SK-N-SH (cell line): ENCODE data around the gene PRRC2B. TPM values are rescaled to one million over a fixed set of nuclear protein-coding genes. Genes with fewer than 3 reads are reported as not detected.

Experiments used
- CTCF ChIA-PET: fragments of 300-600, 350-600 bp; formaldehyde crosslinking; extraction: SDS; loops from one replicate; lab custom pipeline; 2021; lab: Yijun Ruan, JAX
- POLR2A ChIA-PET: fragments of 350-600 bp; sonication (Branson Sonifier 250); formaldehyde crosslinking; extraction: SDS; loops from one replicate; lab custom pipeline; 2020; ENCODE audit warnings: antibody characterized with exemption, inconsistent platforms; lab: Yijun Ruan, JAX
- DNase-seq: peaks from one replicate; pipeline ENCODE4 v3.0.0; 2012
- H2AFZ ChIP-seq: fragments of 200-600 bp; sonication (generic); 2 replicates; pipeline ENCODE4 v1.8.1; 2016; ENCODE audit warnings: antibody characterized with exemption, mild to moderate bottlenecking, low read depth
- H3F3A ChIP-seq: fragments of 200-600 bp; sonication (generic); replicated peaks from 2 replicates; pipeline ENCODE3; 2016; ENCODE audit warnings: antibody characterized with exemption, mild to moderate bottlenecking; ENCODE audit not compliant: insufficient read depth
- H3K27ac ChIP-seq, 2 experiments: fragments of 200-500 bp in 1 of 2; fragments of 200-600 bp in 1 of 2; sonication (Bioruptor generic) in 1 of 2; sonication (generic), shearing (Covaris generic) in 1 of 2; 2 replicates each; pipeline versions ENCODE4 v1.5.1 to v1.6.1; 2014 to 2016; ENCODE audit warnings: low read depth in 2 of 2, inconsistent platforms in 1 of 2, low read length in 1 of 2, mild to moderate bottlenecking in 1 of 2, mixed read lengths in 1 of 2
- H3K27me3 ChIP-seq: fragments of 200-600 bp; sonication (generic), shearing (Covaris generic); 2 replicates; pipeline ENCODE4 v1.6.1; 2016; ENCODE audit warnings: mixed run types; ENCODE audit not compliant: insufficient read depth
- H3K36me3 ChIP-seq, 2 experiments: fragments of 200-500 bp in 1 of 2; fragments of 200-600 bp in 1 of 2; sonication (Bioruptor generic) in 1 of 2; sonication (generic) in 1 of 2; replicated peaks in 1 of 2; 2 replicates each; pipeline versions ENCODE3 to v1.5.1; 2014 to 2016; ENCODE audit warnings: low read length in 1 of 2, mild to moderate bottlenecking in 1 of 2; ENCODE audit not compliant: insufficient read depth in 2 of 2, control insufficient read depth in 1 of 2
- H3K4me1 ChIP-seq, 2 experiments: fragments of 200-500 bp in 1 of 2; fragments of 200-600 bp in 1 of 2; sonication (Bioruptor generic) in 1 of 2; sonication (generic), shearing (Covaris generic) in 1 of 2; 2 replicates each; pipeline versions ENCODE4 v1.5.1 to v1.6.1; 2014 to 2016; ENCODE audit warnings: low read depth in 1 of 2, low read length in 1 of 2, mixed run types in 1 of 2; ENCODE audit not compliant: insufficient read depth in 2 of 2, control insufficient read depth in 1 of 2
- H3K4me2 ChIP-seq: fragments of 200-600 bp; sonication (generic), shearing (Covaris generic); 2 replicates; pipeline ENCODE4 v1.6.1; 2017; ENCODE audit warnings: mixed run types
- H3K4me3 ChIP-seq, 2 experiments: fragments of 200-500 bp in 1 of 2; fragments of 200-600 bp in 1 of 2; sonication (Bioruptor generic) in 1 of 2; sonication (generic), shearing (Covaris generic) in 1 of 2; 2 replicates each; pipeline versions ENCODE4 v1.5.1 to v1.8.1; 2014 to 2016; ENCODE audit warnings: low read depth in 2 of 2, inconsistent platforms in 1 of 2, low read length in 1 of 2, mild to moderate bottlenecking in 1 of 2, mixed read lengths in 1 of 2, moderate library complexity in 1 of 2
- H3K79me2 ChIP-seq: fragments of 200-600 bp; sonication (generic); 2 replicates; pipeline ENCODE4 v1.8.1; 2017; ENCODE audit warnings: mild to moderate bottlenecking; ENCODE audit not compliant: insufficient read depth
- H3K9ac ChIP-seq: fragments of 200-600 bp; sonication (generic); 2 replicates; pipeline ENCODE4 v1.6.1; 2017; ENCODE audit warnings: mixed run types
- H3K9me2 ChIP-seq: fragments of 200-600 bp; sonication (generic); 2 replicates; pipeline ENCODE4 v1.6.1; 2017; ENCODE audit warnings: mixed run types
- H3K9me3 ChIP-seq: fragments of 200-600 bp; sonication (generic); 2 replicates; pipeline ENCODE4 v1.6.1; 2017; ENCODE audit warnings: mixed run types, mild to moderate bottlenecking, moderate library complexity
- H4K20me1 ChIP-seq: fragments of 200-600 bp; sonication (generic); 2 replicates; pipeline ENCODE4 v1.6.1; 2017; ENCODE audit warnings: mild to moderate bottlenecking, mixed run types; ENCODE audit not compliant: insufficient read depth
- CHD2 ChIP-seq: fragments of 150-350 bp; IDR thresholded peaks from 2 replicates; pipeline ENCODE4 v1.6.1; 2018; ENCODE audit warnings: low read length; ENCODE audit not compliant: partially characterized antibody
- CTCF ChIP-seq: fragments of 200-600 bp; sonication (generic); IDR thresholded peaks from 2 replicates; pipeline ENCODE4 v1.6.1; 2017; ENCODE audit warnings: antibody characterized with exemption, mild to moderate bottlenecking, moderate library complexity
- ELF1 ChIP-seq: IDR thresholded peaks from 2 replicates; pipeline ENCODE4 v1.4.0; 2012
- EP300 ChIP-seq, 2 experiments: IDR thresholded peaks; 2 replicates each; pipeline versions ENCODE4 v1.4.0 to v1.6.1; 2012; ENCODE audit warnings: borderline replicate concordance in 1 of 2, low read depth in 1 of 2, low read length in 1 of 2
- IRF3 ChIP-seq: fragments of 150-350 bp; IDR thresholded peaks from 2 replicates; pipeline ENCODE4 v1.6.1; 2016; ENCODE audit warnings: mild to moderate bottlenecking, low read depth, low read length
- JUND ChIP-seq: IDR thresholded peaks from 2 replicates; pipeline ENCODE4 v1.4.0; 2012
- MEF2A ChIP-seq: IDR thresholded peaks from 2 replicates; pipeline ENCODE4 v1.4.0; 2012; ENCODE audit warnings: low read depth, borderline replicate concordance
- MXI1 ChIP-seq: IDR thresholded peaks from 2 replicates; pipeline ENCODE4 v1.6.1; 2012; ENCODE audit warnings: mild to moderate bottlenecking, low read depth, low read length, improper control_type of control experiment
- NFIC ChIP-seq: IDR thresholded peaks from 2 replicates; pipeline ENCODE4 v1.4.0; 2012; ENCODE audit warnings: borderline replicate concordance
- RCOR1 ChIP-seq: fragments of 150-350 bp; IDR thresholded peaks from 2 replicates; pipeline ENCODE4 v1.6.1; 2017; ENCODE audit warnings: antibody characterized with exemption, low read length
- SMC3 ChIP-seq: IDR thresholded peaks from 2 replicates; pipeline ENCODE4 v1.6.1; 2012; ENCODE audit warnings: low read depth, low read length, improper control_type of control experiment
- TAF1 ChIP-seq: IDR thresholded peaks from 2 replicates; pipeline ENCODE4 v1.6.1; 2012; ENCODE audit warnings: low read depth, mild to moderate bottlenecking, low read length, moderate library complexity, borderline replicate concordance
- TCF12 ChIP-seq: IDR thresholded peaks from 2 replicates; pipeline ENCODE4 v1.4.0; 2012
- YY1 ChIP-seq: IDR thresholded peaks from 2 replicates; pipeline ENCODE4 v1.4.0; 2012; ENCODE audit warnings: low read depth, mild to moderate bottlenecking
- WGBS: methylation state at CpG from one replicate; pipeline ENCODE4 v1.1.6; 2017; ENCODE audit warnings: low lambda C conversion rate; 5-methylcytosine and 5-hydroxymethylcytosine counted together
- polyA plus RNA-seq, 3 experiments: library from polyadenylated mRNA; depleted of rRNA; stranded (reverse); fragments of >200 nt; gene quantifications; 2 replicates each; pipeline ENCODE4 v1.2.3, GENCODE V29; 2012
- TF ChIP-seq, protein P1 (sequence below): IDR thresholded peaks from 2 replicates; pipeline ENCODE4 v1.4.0; 2012; ENCODE audit warnings: low read depth, borderline replicate concordance

PRRC2B gene
- polyA plus RNA-seq, 1 of the 3 experiments (the other 2 are of a cell fraction): 26.3 TPM

DNA sequence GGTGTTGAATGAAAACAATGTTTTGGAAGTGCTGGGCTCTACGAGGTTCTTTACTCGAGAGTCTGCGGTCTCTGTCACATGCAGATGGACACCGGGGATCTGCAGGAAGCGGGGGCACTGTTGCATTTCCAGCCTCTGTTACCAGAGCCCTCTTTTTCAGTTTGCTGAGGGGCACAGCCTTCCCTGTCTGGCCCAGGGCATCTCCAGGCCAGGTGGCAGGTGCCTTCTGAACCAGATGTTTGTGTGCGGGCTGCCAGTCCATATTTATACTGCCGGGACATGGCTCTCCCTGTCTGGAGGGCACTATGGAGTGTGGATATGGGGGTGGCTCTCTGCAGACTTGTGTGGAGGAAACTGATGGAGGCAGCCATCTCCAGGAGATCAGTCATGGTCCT is 90.2 kb downstream of the PRRC2B start:
- H4K20me1 ChIP-seq: peaks cover 10% of the 10 kb centered on the region; the same call in 1 of the 2 replicates
- H3K9me3 ChIP-seq: no peaks in the 10 kb centered on the region
- H3K27ac ChIP-seq: no peak overlapping the region
- no peaks in the 10 kb centered on the region; a peak in 1 of 4 replicates for H3K4me1 ChIP-seq
- WGBS: 94% methylated on average over 7 of the region's 7 CpGs
- H3K79me2 ChIP-seq: peaks cover 22% of the 10 kb centered on the region
- ChIA-PET POLR2A (no interaction called here), CTCF (interaction anchor here (1.2 to 1.3 kb wide), 2 partner anchors 35 to 134 kb away, joined by 3 read pairs; no protein-coding TSS in a partner anchor)
- peaks cover 52 to 95% of the 10 kb centered on the region in 2 experiments for H3K36me3 ChIP-seq
- peaks cover 3% of the 10 kb centered on the region for H3F3A ChIP-seq
- no peak overlapping the region for H3K9ac ChIP-seq
- H2AFZ ChIP-seq: no peak overlapping the region
- no peak overlapping the region for H3K4me2 ChIP-seq
- DNase-seq: no peak
- no peaks in the 10 kb centered on the region for H3K27me3 ChIP-seq
- TF ChIP-seq SMC3: no peak
- no peak for TF ChIP-seq CTCF
- TF ChIP-seq MXI1: no peak
- TF ChIP-seq MEF2A: no peak
- no peak for TF ChIP-seq IRF3
- no peak for TF ChIP-seq EP300 (IDR thresholded peaks at IDR 0.05; ENCODE audit: borderline replicate concordance in 1 of 2, low read depth in 1 of 2, low read length in 1 of 2)
- TF ChIP-seq, protein P1, sequence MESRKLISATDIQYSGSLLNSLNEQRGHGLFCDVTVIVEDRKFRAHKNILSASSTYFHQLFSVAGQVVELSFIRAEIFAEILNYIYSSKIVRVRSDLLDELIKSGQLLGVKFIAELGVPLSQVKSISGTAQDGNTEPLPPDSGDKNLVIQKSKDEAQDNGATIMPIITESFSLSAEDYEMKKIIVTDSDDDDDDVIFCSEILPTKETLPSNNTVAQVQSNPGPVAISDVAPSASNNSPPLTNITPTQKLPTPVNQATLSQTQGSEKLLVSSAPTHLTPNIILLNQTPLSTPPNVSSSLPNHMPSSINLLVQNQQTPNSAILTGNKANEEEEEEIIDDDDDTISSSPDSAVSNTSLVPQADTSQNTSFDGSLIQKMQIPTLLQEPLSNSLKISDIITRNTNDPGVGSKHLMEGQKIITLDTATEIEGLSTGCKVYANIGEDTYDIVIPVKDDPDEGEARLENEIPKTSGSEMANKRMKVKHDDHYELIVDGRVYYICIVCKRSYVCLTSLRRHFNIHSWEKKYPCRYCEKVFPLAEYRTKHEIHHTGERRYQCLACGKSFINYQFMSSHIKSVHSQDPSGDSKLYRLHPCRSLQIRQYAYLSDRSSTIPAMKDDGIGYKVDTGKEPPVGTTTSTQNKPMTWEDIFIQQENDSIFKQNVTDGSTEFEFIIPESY: no peak
- no peak for TF ChIP-seq TAF1
- TF ChIP-seq ELF1: no peak
- no peak for TF ChIP-seq JUND
- no peak for TF ChIP-seq TCF12
- TF ChIP-seq NFIC: no peak
- TF ChIP-seq YY1: no peak
- no peak for TF ChIP-seq CHD2
- no peak for TF ChIP-seq RCOR1
- TF ChIP-seq, all 33 proteins: peak for 0
- H3K4me3 ChIP-seq: no peak overlapping the region
- H3K9me2 ChIP-seq: no peaks in the 10 kb centered on the region
